Measurements from ENCODE around the gene RNF19B. TPM values are rescaled to one million over a fixed set of nuclear protein-coding genes. Genes with fewer than 3 reads are reported as not detected.

RNF19B gene
- total and polyA plus RNA-seq, 2 of the 13 experiments (the other 11 are each of a cell fraction or from before 2014, with no cell fraction given), result 15.3 to 22.5 TPM

GRCh38 chr1:32963746-32964460 lies 706 bp downstream of the RNF19B start (continued):
- no peak for TF ChIP-seq ZNF646 (CRISPR knock-in tag; IDR thresholded peaks at IDR 0.05)
- TF ChIP-seq HDAC1 (CRISPR knock-in tag; IDR thresholded peaks at IDR 0.05), result peak; percentile 79
- TF ChIP-seq ZNF331 (CRISPR knock-in tag; IDR thresholded peaks at IDR 0.05), result no peak
- no peak for TF ChIP-seq KAT8 (CRISPR knock-in tag; IDR thresholded peaks at IDR 0.05)
- TF ChIP-seq NR1H2 (CRISPR knock-in tag; IDR thresholded peaks at IDR 0.05; ENCODE audit: borderline replicate concordance, low read depth), result no peak
- no peak for TF ChIP-seq JARID2 (CRISPR knock-in tag; IDR thresholded peaks at IDR 0.05; ENCODE audit: insufficient replicate concordance)
- no peak for TF ChIP-seq FOSL1 (CRISPR knock-in tag; IDR thresholded peaks at IDR 0.05; ENCODE audit: borderline replicate concordance)
- no peak; the same call in 1 of the 2 replicates for TF ChIP-seq ZNF776 (CRISPR knock-in tag; IDR thresholded peaks at IDR 0.05)
- no peak for TF ChIP-seq ZNF703 (CRISPR knock-in tag; IDR thresholded peaks at IDR 0.05; ENCODE audit: borderline replicate concordance)
- TF ChIP-seq MXI1 (IDR thresholded peaks at IDR 0.05; ENCODE audit: borderline replicate concordance, low read depth, low read length), result peak; percentile 56; the same call in 1 of the 3 replicates
- no peak for TF ChIP-seq CENPT (CRISPR knock-in tag; IDR thresholded peaks at IDR 0.05; ENCODE audit: low read depth)
- TF ChIP-seq KIAA2018 (CRISPR knock-in tag; IDR thresholded peaks at IDR 0.05; ENCODE audit: borderline replicate concordance), result no peak
- no peak for TF ChIP-seq MTF1 (CRISPR knock-in tag; IDR thresholded peaks at IDR 0.05)
